ENCODE data around the gene PRDM10.
"Not testable (repeated sequence)": the region's sequence is repeated elsewhere in the genome, so short reads cannot be mapped to it uniquely, and the experiment has no call there.

The PRDM10 gene

GRCh38 chr11:129976328-129976727 lies 26.3 kb downstream of the PRDM10 start:
- no peaks in the 10 kb centered on the region for H3K36me3 ChIP-seq (ENCODE audit: control insufficient read depth in 1 of 2, insufficient read depth in 2 of 2, low read length in 2 of 2)
- no peak overlapping the region for H3K9ac ChIP-seq (ENCODE audit: low read depth in 1 of 2, low read length in 2 of 2)
- no peaks in the 10 kb centered on the region for H3K9me3 ChIP-seq (ENCODE audit: control insufficient read depth in 1 of 2, low read length in 2 of 2)
- no peak overlapping the region for H3K27ac ChIP-seq (ENCODE audit: low read depth, low read length)
- no peaks in the 10 kb centered on the region for H3K27me3 ChIP-seq (ENCODE audit: control insufficient read depth in 1 of 2, insufficient read depth in 2 of 2, low read length in 2 of 2)
- no peaks in the 10 kb centered on the region for H3K4me1 ChIP-seq (ENCODE audit: control insufficient read depth in 1 of 2, insufficient read depth in 2 of 2, low read length in 2 of 2)
- no peak overlapping the region for H3K4me3 ChIP-seq (ENCODE audit: low read depth in 1 of 2, low read length in 2 of 2)

- Histone ChIP-seq H3K4me3 (ENCODE audit: low read depth in 1 of 2, low read length in 2 of 2) (no peak overlapping the region), H3K27ac (ENCODE audit: low read depth, low read length) (no peak overlapping the region), H3K36me3 (ENCODE audit: control insufficient read depth in 1 of 2, insufficient read depth in 2 of 2, low read length in 2 of 2) (no peaks in the 10 kb centered on the region), H3K4me1 (ENCODE audit: control insufficient read depth in 1 of 2, insufficient read depth in 2 of 2, low read length in 2 of 2) (no peaks in the 10 kb centered on the region), H3K27me3 (ENCODE audit: control insufficient read depth in 1 of 2, insufficient read depth in 2 of 2, low read length in 2 of 2) (no peaks in the 10 kb centered on the region), H3K9ac (ENCODE audit: low read depth in 1 of 2, low read length in 2 of 2) (no peak overlapping the region), H3K9me3 (ENCODE audit: control insufficient read depth in 1 of 2, low read length in 2 of 2) (no peaks in the 10 kb centered on the region)
Measured at GRCh38 chr11:129975543-129975942, 27.1 kb downstream of the PRDM10 start.

GRCh38 chr11:129974672-129975071 lies 28.0 kb downstream of the PRDM10 start:
- no peaks in the 10 kb centered on the region for H3K36me3 ChIP-seq (ENCODE audit: control insufficient read depth in 1 of 2, insufficient read depth in 2 of 2, low read length in 2 of 2)
- H3K27me3 ChIP-seq (ENCODE audit: control insufficient read depth in 1 of 2, insufficient read depth in 2 of 2, low read length in 2 of 2): no peaks in the 10 kb centered on the region
- H3K27ac ChIP-seq (ENCODE audit: low read depth, low read length): no peak overlapping the region
- H3K4me3 ChIP-seq (ENCODE audit: low read depth in 1 of 2, low read length in 2 of 2): no peak overlapping the region
- no peak overlapping the region for H3K9ac ChIP-seq (ENCODE audit: low read depth in 1 of 2, low read length in 2 of 2)
- H3K9me3 ChIP-seq (ENCODE audit: control insufficient read depth in 1 of 2, low read length in 2 of 2): no peaks in the 10 kb centered on the region
- no peaks in the 10 kb centered on the region for H3K4me1 ChIP-seq (ENCODE audit: control insufficient read depth in 1 of 2, insufficient read depth in 2 of 2, low read length in 2 of 2)

GRCh38 chr11:129974237-129974636 lies 28.4 kb downstream of the PRDM10 start:
- H3K27ac ChIP-seq (ENCODE audit: low read depth, low read length): no peak overlapping the region
- no peaks in the 10 kb centered on the region for H3K4me1 ChIP-seq (ENCODE audit: control insufficient read depth in 1 of 2, insufficient read depth in 2 of 2, low read length in 2 of 2)
- H3K4me3 ChIP-seq (ENCODE audit: low read depth in 1 of 2, low read length in 2 of 2): no peak overlapping the region
- no peaks in the 10 kb centered on the region for H3K9me3 ChIP-seq (ENCODE audit: control insufficient read depth in 1 of 2, low read length in 2 of 2)
- no peak overlapping the region for H3K9ac ChIP-seq (ENCODE audit: low read depth in 1 of 2, low read length in 2 of 2)
- H3K36me3 ChIP-seq (ENCODE audit: control insufficient read depth in 1 of 2, insufficient read depth in 2 of 2, low read length in 2 of 2): no peaks in the 10 kb centered on the region
- H3K27me3 ChIP-seq (ENCODE audit: control insufficient read depth in 1 of 2, insufficient read depth in 2 of 2, low read length in 2 of 2): no peaks in the 10 kb centered on the region

- H3K27me3 ChIP-seq (ENCODE audit: control insufficient read depth in 1 of 2, insufficient read depth in 2 of 2, low read length in 2 of 2): no peaks in the 10 kb centered on the region
- H3K4me1 ChIP-seq (ENCODE audit: control insufficient read depth in 1 of 2, insufficient read depth in 2 of 2, low read length in 2 of 2): no peaks in the 10 kb centered on the region
- no peak overlapping the region for H3K27ac ChIP-seq (ENCODE audit: low read depth, low read length)
- no peaks in the 10 kb centered on the region for H3K36me3 ChIP-seq (ENCODE audit: control insufficient read depth in 1 of 2, insufficient read depth in 2 of 2, low read length in 2 of 2)
- H3K4me3 ChIP-seq (ENCODE audit: low read depth in 1 of 2, low read length in 2 of 2): no peak overlapping the region
- H3K9me3 ChIP-seq (ENCODE audit: control insufficient read depth in 1 of 2, low read length in 2 of 2): no peaks in the 10 kb centered on the region
- H3K9ac ChIP-seq (ENCODE audit: low read depth in 1 of 2, low read length in 2 of 2): no peak overlapping the region
Measured at GRCh38 chr11:129973809-129974208, 28.8 kb downstream of the PRDM10 start.

GRCh38 chr11:129973068-129973467 lies 29.6 kb downstream of the PRDM10 start:
- Histone ChIP-seq H3K4me3 (ENCODE audit: low read depth in 1 of 2, low read length in 2 of 2) (no peak overlapping the region), H3K4me1 (ENCODE audit: control insufficient read depth in 1 of 2, insufficient read depth in 2 of 2, low read length in 2 of 2) (no peaks in the 10 kb centered on the region), H3K9ac (ENCODE audit: low read depth in 1 of 2, low read length in 2 of 2) (no peak overlapping the region), H3K36me3 (ENCODE audit: control insufficient read depth in 1 of 2, insufficient read depth in 2 of 2, low read length in 2 of 2) (no peaks in the 10 kb centered on the region), H3K9me3 (ENCODE audit: control insufficient read depth in 1 of 2, low read length in 2 of 2) (no peaks in the 10 kb centered on the region), H3K27ac (ENCODE audit: low read depth, low read length) (no peak overlapping the region), H3K27me3 (ENCODE audit: control insufficient read depth in 1 of 2, insufficient read depth in 2 of 2, low read length in 2 of 2) (no peaks in the 10 kb centered on the region)

- Histone ChIP-seq H3K36me3 (ENCODE audit: control insufficient read depth in 1 of 2, insufficient read depth in 2 of 2, low read length in 2 of 2) (no peaks in the 10 kb centered on the region), H3K9ac (ENCODE audit: low read depth in 1 of 2, low read length in 2 of 2) (no peak overlapping the region), H3K4me1 (ENCODE audit: control insufficient read depth in 1 of 2, insufficient read depth in 2 of 2, low read length in 2 of 2) (no peaks in the 10 kb centered on the region), H3K4me3 (ENCODE audit: low read depth in 1 of 2, low read length in 2 of 2) (no peak overlapping the region), H3K9me3 (ENCODE audit: control insufficient read depth in 1 of 2, low read length in 2 of 2) (no peaks in the 10 kb centered on the region), H3K27ac (ENCODE audit: low read depth, low read length) (no peak overlapping the region), H3K27me3 (ENCODE audit: control insufficient read depth in 1 of 2, insufficient read depth in 2 of 2, low read length in 2 of 2) (no peaks in the 10 kb centered on the region)
Measured at GRCh38 chr11:129972611-129973010, 30.0 kb downstream of the PRDM10 start.

GRCh38 chr11:129971856-129972255 lies 30.8 kb downstream of the PRDM10 start:
- H3K27me3 ChIP-seq (ENCODE audit: control insufficient read depth in 1 of 2, insufficient read depth in 2 of 2, low read length in 2 of 2); H3K4me3 ChIP-seq (ENCODE audit: low read depth in 1 of 2, low read length in 2 of 2); H3K27ac ChIP-seq (ENCODE audit: low read depth, low read length); H3K9ac ChIP-seq (ENCODE audit: low read depth in 1 of 2, low read length in 2 of 2); H3K9me3 ChIP-seq (ENCODE audit: control insufficient read depth in 1 of 2, low read length in 2 of 2); H3K36me3 ChIP-seq (ENCODE audit: control insufficient read depth in 1 of 2, insufficient read depth in 2 of 2, low read length in 2 of 2); H3K4me1 ChIP-seq (ENCODE audit: control insufficient read depth in 1 of 2, insufficient read depth in 2 of 2, low read length in 2 of 2): not testable (repeated sequence)

- H3K4me1 ChIP-seq (ENCODE audit: control insufficient read depth in 1 of 2, insufficient read depth in 2 of 2, low read length in 2 of 2): no peaks in the 10 kb centered on the region
- H3K9me3 ChIP-seq (ENCODE audit: control insufficient read depth in 1 of 2, low read length in 2 of 2): no peaks in the 10 kb centered on the region
- H3K9ac ChIP-seq (ENCODE audit: low read depth in 1 of 2, low read length in 2 of 2): no peak overlapping the region
- H3K27ac ChIP-seq (ENCODE audit: low read depth, low read length): no peak overlapping the region
- H3K4me3 ChIP-seq (ENCODE audit: low read depth in 1 of 2, low read length in 2 of 2): no peak overlapping the region
- no peaks in the 10 kb centered on the region for H3K27me3 ChIP-seq (ENCODE audit: control insufficient read depth in 1 of 2, insufficient read depth in 2 of 2, low read length in 2 of 2)
- no peaks in the 10 kb centered on the region for H3K36me3 ChIP-seq (ENCODE audit: control insufficient read depth in 1 of 2, insufficient read depth in 2 of 2, low read length in 2 of 2)
Measured at GRCh38 chr11:129969920-129970319, 32.7 kb downstream of the PRDM10 start.

- H3K4me1 ChIP-seq (ENCODE audit: control insufficient read depth in 1 of 2, insufficient read depth in 2 of 2, low read length in 2 of 2): no peaks in the 10 kb centered on the region
- H3K9me3 ChIP-seq (ENCODE audit: control insufficient read depth in 1 of 2, low read length in 2 of 2): no peaks in the 10 kb centered on the region
- no peaks in the 10 kb centered on the region for H3K27me3 ChIP-seq (ENCODE audit: control insufficient read depth in 1 of 2, insufficient read depth in 2 of 2, low read length in 2 of 2)
- no peak overlapping the region for H3K9ac ChIP-seq (ENCODE audit: low read depth in 1 of 2, low read length in 2 of 2)
- H3K27ac ChIP-seq (ENCODE audit: low read depth, low read length): no peak overlapping the region
- H3K36me3 ChIP-seq (ENCODE audit: control insufficient read depth in 1 of 2, insufficient read depth in 2 of 2, low read length in 2 of 2): no peaks in the 10 kb centered on the region
- H3K4me3 ChIP-seq (ENCODE audit: low read depth in 1 of 2, low read length in 2 of 2): no peak overlapping the region
Measured at GRCh38 chr11:129968591-129969419, 33.8 kb downstream of the PRDM10 start.

Data from duodenal mucosa (tissue), 2 donors.